Thymus (tissue), 11 donors: ENCODE measurements around the gene SEMA4C. TPM values are rescaled to one million over a fixed set of nuclear protein-coding genes. Genes with fewer than 3 reads are reported as not detected.

Experiments used
- DNase-seq, 9 donors: peaks; one replicate each; pipeline ENCODE4 v3.0.0-alpha.2; 2013; ENCODE audit warnings: low spot score in 9 of 9, low read depth in 6 of 9, missing footprints in 1 of 9
- H3K27ac ChIP-seq, 2 donors: one replicate each; pipeline ENCODE4 v1.5.1; 2013; ENCODE audit warnings: control low read depth in 1 of 2, low read depth in 1 of 2, low read length in 1 of 2, mild to moderate bottlenecking in 1 of 2, moderate library complexity in 1 of 2
- H3K27me3 ChIP-seq, 2 donors: one replicate each; pipeline ENCODE4 v1.5.1; 2013; ENCODE audit warnings: low read length in 1 of 2; ENCODE audit not compliant: control insufficient read depth in 2 of 2, insufficient read depth in 1 of 2
- H3K36me3 ChIP-seq, 2 donors: one replicate each; pipeline ENCODE4 v1.5.1; 2013; ENCODE audit warnings: low read length in 1 of 2, mild to moderate bottlenecking in 1 of 2, moderate library complexity in 1 of 2; ENCODE audit not compliant: control insufficient read depth in 2 of 2, insufficient read depth in 2 of 2
- H3K4me1 ChIP-seq, 2 donors: one replicate each; pipeline ENCODE4 v1.5.1; 2013; ENCODE audit warnings: low read length in 2 of 2; ENCODE audit not compliant: control insufficient read depth in 2 of 2, insufficient read depth in 2 of 2
- H3K4me3 ChIP-seq, 2 donors: one replicate each; pipeline ENCODE4 v1.5.1; 2013; ENCODE audit warnings: low read length in 2 of 2, control low read depth in 1 of 2, mild to moderate bottlenecking in 1 of 2
- H3K9me3 ChIP-seq, 2 donors: one replicate each; pipeline ENCODE4 v1.5.1; 2013; ENCODE audit warnings: low read length in 1 of 2, mild to moderate bottlenecking in 1 of 2; ENCODE audit not compliant: control insufficient read depth in 2 of 2, insufficient read depth in 1 of 2
- WGBS: extraction: QIAGEN DNeasy Blood & Tissue Kit; methylation state at CpG from one replicate; pipeline ENCODE4 v1.1.7; 2013; 5-methylcytosine and 5-hydroxymethylcytosine counted together
- polyA plus RNA-seq: library from polyadenylated mRNA; stranded (reverse); fragments of 200-250 nt; gene quantifications from one replicate; pipeline ENCODE4 v1.2.3, GENCODE V29; 2013
- total RNA-seq: library from RNA; stranded (reverse); fragments of 120-200 nt; gene quantifications from one replicate; pipeline ENCODE4 v1.2.4, GENCODE V29; 2013
- donor health status: healthy.

SEMA4C gene
- total and polyA plus RNA-seq, 2 donors: 9.8 to 14.1 TPM

DNA sequence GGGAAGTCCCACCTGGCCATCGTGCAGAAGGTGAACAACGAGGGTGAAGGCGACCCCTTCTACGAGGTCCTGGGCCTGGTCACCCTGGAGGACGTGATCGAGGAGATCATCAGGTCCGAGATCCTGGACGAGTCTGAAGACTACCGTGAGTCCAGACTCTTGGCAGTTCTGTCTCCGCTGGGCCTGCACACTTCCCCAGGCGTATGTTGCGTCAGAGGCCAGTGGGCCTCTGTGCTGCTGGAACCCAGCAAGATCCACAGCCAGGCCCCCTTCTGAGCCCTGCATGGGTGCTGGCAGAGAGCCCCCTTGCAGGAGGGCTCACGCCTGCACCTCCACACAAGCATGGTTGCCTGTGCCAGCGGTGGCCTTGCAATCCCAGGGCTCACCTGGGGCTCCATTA lies 44.8 kb downstream of the SEMA4C start:
- H3K27ac ChIP-seq: no peak overlapping the region
- peaks cover 62 to 82% of the 10 kb centered on the region in 2 donors for H3K36me3 ChIP-seq
- H3K9me3 ChIP-seq: peaks cover 0 to 3% of the 10 kb centered on the region in 2 donors
- no peak overlapping the region for H3K4me3 ChIP-seq
- H3K27me3 ChIP-seq: no peaks in the 10 kb centered on the region
- DNase-seq: no peak
- WGBS: 97% methylated on average over 14 of the region's 14 CpGs
- H3K4me1 ChIP-seq: peaks cover 0 to 16% of the 10 kb centered on the region in 2 donors

DNA sequence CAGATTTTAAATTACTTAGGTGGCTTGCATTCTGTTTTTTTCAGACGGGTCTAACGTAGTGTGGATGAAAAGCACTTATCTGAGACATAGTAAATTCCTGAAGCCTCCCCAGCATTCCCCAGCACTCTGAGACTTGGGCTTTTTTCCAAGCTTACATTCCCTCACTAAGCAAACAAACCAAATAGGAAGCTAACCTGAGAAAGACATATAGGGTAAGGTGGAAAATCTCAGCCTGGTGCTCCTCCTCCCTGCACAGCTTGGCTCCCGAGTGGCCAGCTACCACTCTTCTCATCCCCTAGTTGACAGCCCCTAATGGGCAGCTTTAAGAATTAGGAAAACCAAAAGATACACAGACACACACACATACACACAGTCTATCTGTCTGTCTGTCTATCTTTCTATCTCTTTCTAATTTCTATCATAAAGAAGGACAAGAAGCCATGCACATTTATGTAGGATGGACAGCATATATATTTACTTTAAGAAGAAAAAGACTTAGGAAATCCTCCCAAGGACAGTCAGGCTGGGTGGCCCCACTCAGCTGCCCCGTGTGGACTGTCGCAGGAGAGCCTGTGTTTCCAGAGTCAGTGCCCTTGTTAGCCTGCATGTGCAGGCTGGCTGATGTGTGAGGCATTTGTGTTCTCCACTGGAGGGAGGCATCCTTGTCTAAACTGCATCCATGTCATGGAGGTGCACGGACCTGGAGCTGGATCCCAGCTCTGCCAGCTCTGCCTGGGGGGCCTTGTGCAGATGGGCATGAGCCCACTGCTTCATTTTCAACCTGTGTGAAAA lies 45.6 kb downstream of the SEMA4C start:
- peaks cover 0 to 3% of the 10 kb centered on the region in 2 donors for H3K9me3 ChIP-seq
- no peak for DNase-seq
- no peak overlapping the region for H3K27ac ChIP-seq
- H3K36me3 ChIP-seq: peaks cover 58 to 81% of the 10 kb centered on the region in 2 donors
- 89% methylated on average over 6 of the region's 6 CpGs for WGBS
- peaks cover 2 to 24% of the 10 kb centered on the region in 2 donors for H3K4me1 ChIP-seq
- H3K4me3 ChIP-seq: no peak overlapping the region
- H3K27me3 ChIP-seq: no peaks in the 10 kb centered on the region

DNA sequence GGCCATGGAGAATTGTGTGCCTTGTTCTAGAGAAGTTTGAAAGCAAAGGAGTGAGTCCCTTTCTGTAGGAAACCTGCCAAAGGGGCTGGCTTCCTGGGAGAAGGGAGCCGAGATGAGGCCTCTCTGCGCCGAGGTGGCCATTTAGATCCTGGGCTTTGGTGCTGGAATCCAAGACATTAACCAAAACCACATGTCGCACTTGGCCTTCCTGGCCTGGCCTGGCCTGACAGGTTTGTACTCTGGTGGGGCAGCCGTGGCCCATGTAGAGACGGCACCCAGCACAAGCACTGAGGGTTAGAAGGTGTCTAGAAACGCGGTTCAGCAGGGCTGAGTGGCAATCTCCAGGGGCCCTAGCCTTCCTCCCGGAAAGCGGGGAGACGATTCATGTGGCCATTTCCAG lies 46.7 kb downstream of the SEMA4C start:
- Histone ChIP-seq H3K27ac (peak overlapping the region in 1 of 2 donors; percentile 34), H3K36me3 (peaks cover 49 to 75% of the 10 kb centered on the region in 2 donors), H3K4me1 (peaks cover 12 to 34% of the 10 kb centered on the region in 2 donors), H3K9me3 (peaks cover 0 to 3% of the 10 kb centered on the region in 2 donors), H3K27me3 (no peaks in the 10 kb centered on the region), H3K4me3 (no peak overlapping the region)
- WGBS: 94% methylated on average over 11 of the region's 11 CpGs
- DNase-seq: no peak

DNA sequence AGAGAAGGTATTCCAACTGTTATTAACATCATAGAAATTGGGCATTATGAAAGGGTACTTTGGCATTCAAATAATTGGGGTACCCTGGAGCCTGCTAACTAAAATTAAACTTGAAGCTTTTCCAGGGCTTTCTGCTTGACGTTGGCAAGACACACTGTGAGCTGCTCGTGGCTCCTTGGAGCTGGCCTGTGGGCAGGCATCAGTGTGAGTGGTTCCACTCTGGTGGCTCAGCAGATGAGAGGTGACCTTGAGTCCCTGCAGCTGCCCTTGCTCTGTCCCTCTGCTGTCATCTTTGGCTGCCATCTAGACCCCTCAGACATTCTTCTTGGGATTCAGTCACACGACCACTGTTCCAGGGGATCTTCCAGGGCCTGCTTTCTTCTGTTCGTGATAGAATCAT lies 47.1 kb downstream of the SEMA4C start:
- Histone ChIP-seq H3K4me3 (no peak overlapping the region), H3K9me3 (peaks cover 0 to 3% of the 10 kb centered on the region in 2 donors), H3K27ac (no peak overlapping the region), H3K4me1 (peaks cover 16 to 39% of the 10 kb centered on the region in 2 donors), H3K36me3 (peaks cover 45 to 70% of the 10 kb centered on the region in 2 donors), H3K27me3 (no peaks in the 10 kb centered on the region)
- no peak for DNase-seq
- 93% methylated on average over 4 of the region's 4 CpGs for WGBS

DNA sequence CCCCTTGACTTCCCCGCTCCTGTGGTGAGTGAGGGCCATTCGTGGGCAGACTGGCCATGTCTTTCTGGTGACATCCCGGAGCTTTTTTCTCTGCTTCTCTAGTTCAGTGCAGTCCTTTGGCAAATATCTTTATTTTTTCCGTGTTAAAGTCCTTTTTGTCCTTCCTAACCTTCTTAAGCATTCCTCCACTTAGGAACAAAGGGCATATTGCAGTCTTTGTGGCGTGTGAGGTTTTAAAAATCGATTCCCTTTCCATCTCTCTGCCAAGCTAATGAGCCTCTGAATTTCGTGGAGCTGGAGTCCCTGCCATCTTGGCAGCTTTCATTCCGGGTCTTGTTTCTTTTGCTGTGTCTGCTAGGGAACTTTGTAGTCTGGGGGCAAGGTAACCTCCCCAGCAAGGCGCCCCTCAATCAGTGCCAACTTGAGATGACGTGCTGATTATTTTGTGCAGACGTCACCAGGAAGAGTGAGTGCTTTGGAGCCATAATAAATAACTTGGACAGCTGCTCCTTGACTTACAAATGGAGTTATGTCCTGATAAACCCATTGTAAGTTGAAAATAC lies 48.7 kb downstream of the SEMA4C start:
- Histone ChIP-seq H3K27me3 (no peaks in the 10 kb centered on the region), H3K4me3 (no peak overlapping the region), H3K27ac (no peak overlapping the region), H3K4me1 (peaks cover 24 to 46% of the 10 kb centered on the region in 2 donors), H3K9me3 (peaks cover 0 to 3% of the 10 kb centered on the region in 2 donors), H3K36me3 (peaks cover 30 to 56% of the 10 kb centered on the region in 2 donors)
- DNase-seq: no peak
- WGBS: 95% methylated on average over 11 of the region's 11 CpGs

DNA sequence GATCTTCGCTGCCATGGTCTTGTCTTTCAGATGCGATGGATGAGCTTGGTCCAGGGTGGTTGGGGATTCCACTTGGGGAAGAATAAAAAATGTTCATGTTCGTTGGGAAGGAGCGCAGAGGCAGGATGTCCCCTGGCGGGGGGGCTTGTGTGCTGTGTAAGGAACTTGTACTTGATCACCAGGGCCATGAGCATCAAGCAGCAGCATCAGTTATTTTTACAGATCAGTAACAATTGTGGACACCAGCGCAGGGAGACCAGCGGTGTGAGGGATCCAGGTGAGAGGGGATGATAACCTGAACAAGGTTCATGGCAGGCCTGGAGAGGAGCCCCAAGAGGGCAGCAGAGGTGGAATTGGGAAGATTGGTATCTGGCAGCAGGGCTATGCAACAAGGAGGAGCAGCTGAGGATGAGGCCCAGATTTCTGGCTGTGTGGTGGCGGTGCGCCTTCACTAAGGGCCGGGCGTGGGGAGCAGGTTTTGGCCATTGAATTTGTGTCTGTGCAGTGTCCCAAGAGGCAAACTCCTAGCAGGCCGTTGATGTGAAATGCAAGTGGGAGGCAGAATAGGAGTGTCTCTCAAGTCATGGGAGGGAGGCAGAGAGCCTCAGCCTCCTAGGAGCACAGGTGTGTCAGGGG lies 49.9 kb downstream of the SEMA4C start:
- no peak for DNase-seq
- Histone ChIP-seq H3K27ac (no peak overlapping the region), H3K27me3 (no peaks in the 10 kb centered on the region), H3K4me3 (no peak overlapping the region), H3K9me3 (peaks cover 0 to 3% of the 10 kb centered on the region in 2 donors), H3K4me1 (peaks cover 24 to 52% of the 10 kb centered on the region in 2 donors), H3K36me3 (peaks cover 18 to 46% of the 10 kb centered on the region in 2 donors)
- 95% methylated on average over 12 of the region's 12 CpGs for WGBS

DNA sequence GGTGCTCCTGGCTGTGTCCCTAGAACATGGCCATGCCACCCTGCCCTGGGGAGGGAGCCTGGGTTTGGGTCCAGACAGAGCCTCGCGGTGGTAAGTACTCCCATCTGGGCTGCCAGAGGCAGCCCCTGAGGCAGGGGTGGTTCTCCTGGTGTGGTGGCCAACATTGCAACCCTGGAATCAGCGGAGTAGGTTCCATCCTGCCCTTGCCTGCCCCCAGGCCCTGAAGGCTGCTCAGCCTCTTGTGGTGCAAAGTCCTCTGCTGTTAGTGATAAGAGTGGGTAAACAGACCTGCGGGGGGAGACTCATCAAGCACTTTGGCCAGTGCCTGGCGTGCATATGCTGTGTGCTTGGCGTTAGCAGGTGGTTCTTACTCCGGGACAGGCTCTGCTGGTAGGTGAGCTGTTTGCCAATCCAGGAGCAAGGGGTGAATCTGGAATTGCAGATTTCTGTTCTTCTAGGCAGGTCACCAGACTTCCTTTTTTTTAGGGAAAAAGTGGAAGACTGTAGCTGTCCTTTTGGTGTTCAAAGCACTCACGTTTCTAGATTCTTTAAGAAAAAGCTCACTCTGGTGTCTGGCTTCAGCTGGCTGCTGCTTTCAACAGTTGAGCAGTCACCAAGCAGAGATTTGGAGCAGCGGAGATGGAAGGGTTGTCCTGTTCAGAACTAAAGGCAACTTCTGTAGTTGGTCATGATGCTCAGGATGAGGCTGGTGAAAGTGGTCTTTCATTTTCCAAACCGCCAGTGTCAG lies 50.6 kb downstream of the SEMA4C start:
- peaks cover 24 to 47% of the 10 kb centered on the region in 2 donors for H3K4me1 ChIP-seq
- H3K9me3 ChIP-seq: peaks cover 0 to 3% of the 10 kb centered on the region in 2 donors
- H3K27me3 ChIP-seq: no peaks in the 10 kb centered on the region
- H3K4me3 ChIP-seq: no peak overlapping the region
- WGBS: 92% methylated on average over 10 of the region's 10 CpGs
- no peak for DNase-seq
- peaks cover 11 to 39% of the 10 kb centered on the region in 2 donors for H3K36me3 ChIP-seq
- no peak overlapping the region for H3K27ac ChIP-seq

DNA sequence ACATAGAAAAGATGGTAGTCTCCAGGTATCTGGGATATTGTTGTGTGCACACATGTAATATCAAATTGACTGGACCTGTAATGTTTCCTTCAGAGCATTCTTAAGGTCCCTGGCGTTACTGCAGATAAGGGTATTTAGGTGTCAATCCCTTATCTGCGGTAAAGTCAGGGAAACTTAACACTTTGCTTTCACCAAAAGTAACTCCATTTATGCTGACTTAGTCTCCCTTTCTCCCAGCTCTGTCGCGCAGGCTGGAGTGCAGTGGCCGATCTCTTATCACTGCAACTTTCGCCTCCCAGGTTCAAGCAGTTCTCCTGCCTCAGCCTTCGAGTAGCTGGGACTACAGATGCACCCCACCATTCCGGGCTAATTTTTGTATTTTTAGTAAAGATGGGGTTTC lies 52.0 kb downstream of the SEMA4C start:
- H3K4me3 ChIP-seq: peak overlapping the region; percentile 57 to 86
- DNase-seq: no peak
- peaks cover 24 to 46% of the 10 kb centered on the region in 2 donors for H3K4me1 ChIP-seq
- H3K27ac ChIP-seq: no peak overlapping the region
- H3K36me3 ChIP-seq: peaks cover 1 to 25% of the 10 kb centered on the region in 2 donors
- H3K27me3 ChIP-seq: no peaks in the 10 kb centered on the region
- H3K9me3 ChIP-seq: no peaks in the 10 kb centered on the region
- WGBS: 98% methylated on average over 8 of the region's 8 CpGs
